Measurements from ENCODE around the gene ZNF396. TPM values are rescaled to one million over a fixed set of nuclear protein-coding genes. Genes with fewer than 3 reads are reported as not detected.

ZNF396 gene
- total and polyA plus RNA-seq, 9 of the 15 experiments (the other 6 are each of a cell fraction or from before 2014, with no cell fraction given): 0.73 to 2.3 (median 1.9) TPM

DNA sequence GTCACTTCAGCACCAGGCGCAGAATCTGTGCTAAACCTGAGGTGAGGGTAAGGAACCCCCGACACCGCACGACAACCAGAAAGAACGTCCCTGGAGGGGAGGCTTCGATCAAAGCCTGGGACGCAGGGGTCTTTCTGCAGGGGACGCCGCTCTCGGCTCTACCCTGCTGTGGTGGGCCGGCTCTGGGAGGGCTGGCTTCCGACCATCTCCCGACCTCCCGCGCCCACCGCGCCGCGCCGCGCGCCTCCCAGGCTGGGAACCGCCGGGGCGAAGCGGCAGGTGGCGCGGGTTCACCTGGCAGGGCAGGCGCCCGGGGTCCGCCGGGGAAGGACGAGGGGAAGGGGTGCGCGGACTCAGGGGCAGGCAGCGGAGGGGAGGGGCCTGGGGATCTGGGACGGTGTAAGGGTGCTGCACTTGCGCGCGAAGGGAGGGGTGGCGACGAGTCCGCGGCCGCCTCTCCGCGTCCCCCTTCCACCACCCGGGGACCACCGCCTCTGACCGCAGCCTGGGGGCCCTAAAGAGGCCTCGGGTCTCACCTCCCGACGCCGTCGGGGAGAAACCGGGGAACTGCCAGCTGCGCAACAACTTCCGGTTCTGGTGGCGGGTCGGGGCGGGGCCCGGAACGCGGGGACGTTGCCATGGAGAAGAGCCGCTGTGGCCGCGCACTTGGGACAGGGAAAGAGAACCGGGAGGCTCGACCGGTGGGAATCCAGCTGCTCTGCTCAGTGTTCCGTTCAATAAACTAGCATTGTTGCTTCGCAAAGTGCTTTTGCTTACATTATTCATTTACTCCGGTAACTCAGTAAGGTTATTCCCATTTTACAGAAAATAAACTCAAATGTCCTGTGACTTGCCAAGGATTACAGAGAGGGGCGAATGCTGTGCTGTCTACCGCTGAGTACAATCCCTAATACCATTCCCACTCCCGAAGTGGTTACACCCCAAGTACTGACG, at the start of gene ZNF396 (continued):
- TF ChIP-seq, protein P1, sequence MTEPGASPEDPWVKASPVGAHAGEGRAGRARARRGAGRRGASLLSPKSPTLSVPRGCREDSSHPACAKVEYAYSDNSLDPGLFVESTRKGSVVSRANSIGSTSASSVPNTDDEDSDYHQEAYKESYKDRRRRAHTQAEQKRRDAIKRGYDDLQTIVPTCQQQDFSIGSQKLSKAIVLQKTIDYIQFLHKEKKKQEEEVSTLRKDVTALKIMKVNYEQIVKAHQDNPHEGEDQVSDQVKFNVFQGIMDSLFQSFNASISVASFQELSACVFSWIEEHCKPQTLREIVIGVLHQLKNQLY (CRISPR knock-in tag; conservative IDR thresholded peaks at IDR 0.05): no peak
- TF ChIP-seq ZNF780A (CRISPR knock-in tag; IDR thresholded peaks at IDR 0.05): no peak
- TF ChIP-seq CBX3 (IDR thresholded peaks at IDR 0.05; ENCODE audit: borderline replicate concordance in 1 of 2, low read length in 2 of 2): no peak
- TF ChIP-seq, protein P2, sequence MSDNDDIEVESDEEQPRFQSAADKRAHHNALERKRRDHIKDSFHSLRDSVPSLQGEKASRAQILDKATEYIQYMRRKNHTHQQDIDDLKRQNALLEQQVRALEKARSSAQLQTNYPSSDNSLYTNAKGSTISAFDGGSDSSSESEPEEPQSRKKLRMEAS (CRISPR knock-in tag; IDR thresholded peaks at IDR 0.05): no peak
- no peak for TF ChIP-seq ESRRB (CRISPR knock-in tag; IDR thresholded peaks at IDR 0.05; ENCODE audit: borderline replicate concordance)
- no peak for TF ChIP-seq ZNF274 (IDR thresholded peaks at IDR 0.05; ENCODE audit: borderline replicate concordance, low read depth, low read length)
- no peak for TF ChIP-seq SNIP1 (IDR thresholded peaks at IDR 0.05; ENCODE audit: low read depth)
- TF ChIP-seq SMAD4 (CRISPR knock-in tag; conservative IDR thresholded peaks at IDR 0.05): no peak
- TF ChIP-seq TARDBP (IDR thresholded peaks at IDR 0.05): no peak
- TF ChIP-seq SIN3B (IDR thresholded peaks at IDR 0.05; ENCODE audit: low read depth): no peak
- TF ChIP-seq WHSC1 (IDR thresholded peaks at IDR 0.05; ENCODE audit: low read length): no peak
- peak; percentile 62 for TF ChIP-seq ETV5 (CRISPR knock-in tag; IDR thresholded peaks at IDR 0.05; ENCODE audit: low read depth)
- no peak for TF ChIP-seq ZNF347 (CRISPR knock-in tag; IDR thresholded peaks at IDR 0.05; ENCODE audit: low read depth)
- TF ChIP-seq, protein P3, sequence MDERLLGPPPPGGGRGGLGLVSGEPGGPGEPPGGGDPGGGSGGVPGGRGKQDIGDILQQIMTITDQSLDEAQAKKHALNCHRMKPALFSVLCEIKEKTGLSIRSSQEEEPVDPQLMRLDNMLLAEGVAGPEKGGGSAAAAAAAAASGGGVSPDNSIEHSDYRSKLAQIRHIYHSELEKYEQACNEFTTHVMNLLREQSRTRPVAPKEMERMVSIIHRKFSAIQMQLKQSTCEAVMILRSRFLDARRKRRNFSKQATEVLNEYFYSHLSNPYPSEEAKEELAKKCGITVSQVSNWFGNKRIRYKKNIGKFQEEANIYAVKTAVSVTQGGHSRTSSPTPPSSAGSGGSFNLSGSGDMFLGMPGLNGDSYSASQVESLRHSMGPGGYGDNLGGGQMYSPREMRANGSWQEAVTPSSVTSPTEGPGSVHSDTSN (CRISPR knock-in tag; IDR thresholded peaks at IDR 0.05; ENCODE audit: low read depth): no peak
- TF ChIP-seq, protein P3 (tag; conservative IDR thresholded peaks at IDR 0.05; ENCODE audit: low read depth): no peak
- TF ChIP-seq, protein P4, sequence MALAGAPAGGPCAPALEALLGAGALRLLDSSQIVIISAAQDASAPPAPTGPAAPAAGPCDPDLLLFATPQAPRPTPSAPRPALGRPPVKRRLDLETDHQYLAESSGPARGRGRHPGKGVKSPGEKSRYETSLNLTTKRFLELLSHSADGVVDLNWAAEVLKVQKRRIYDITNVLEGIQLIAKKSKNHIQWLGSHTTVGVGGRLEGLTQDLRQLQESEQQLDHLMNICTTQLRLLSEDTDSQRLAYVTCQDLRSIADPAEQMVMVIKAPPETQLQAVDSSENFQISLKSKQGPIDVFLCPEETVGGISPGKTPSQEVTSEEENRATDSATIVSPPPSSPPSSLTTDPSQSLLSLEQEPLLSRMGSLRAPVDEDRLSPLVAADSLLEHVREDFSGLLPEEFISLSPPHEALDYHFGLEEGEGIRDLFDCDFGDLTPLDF (CRISPR knock-in tag; IDR thresholded peaks at IDR 0.05): no peak
- no peak for TF ChIP-seq ARNT (IDR thresholded peaks at IDR 0.05)
- TF ChIP-seq TCF7L2 (IDR thresholded peaks at IDR 0.05; ENCODE audit: low read depth, low read length): no peak
- TF ChIP-seq ZEB2 (IDR thresholded peaks at IDR 0.05): no peak
- peak; percentile 55 for TF ChIP-seq ZFX (CRISPR knock-in tag; IDR thresholded peaks at IDR 0.05)
- TF ChIP-seq PTBP1 (IDR thresholded peaks at IDR 0.05; ENCODE audit: low read depth, low read length): no peak
- no peak for TF ChIP-seq ZNF589 (CRISPR knock-in tag; IDR thresholded peaks at IDR 0.05; ENCODE audit: low read depth)
- TF ChIP-seq PYGO2 (tag; IDR thresholded peaks at IDR 0.05): no peak
- TF ChIP-seq HDGF (IDR thresholded peaks at IDR 0.05): no peak
- no peak for TF ChIP-seq BACH1 (tag; IDR thresholded peaks at IDR 0.05)

Measured in K562 (cell line).